Astrocyte (in vitro differentiated cells and primary cell): ENCODE measurements around the gene IL20. TPM values are rescaled to one million over a fixed set of nuclear protein-coding genes. Genes with fewer than 3 reads are reported as not detected.

Experiments
- DNase-seq: peaks from one replicate; pipeline ENCODE4 v3.0.0-alpha.2; 2010; ENCODE audit warnings: low read depth
- FAIRE-seq: peaks from 2 replicates; lab custom pipeline; 2011; peaks lifted over from hg19 to GRCh38; lab: Jason Lieb, UNC
- H2AFZ ChIP-seq: 2 replicates; pipeline ENCODE4 v1.6.0; 2012; ENCODE audit warnings: low read depth, low read length, inconsistent platforms
- H3K27ac ChIP-seq: 2 replicates; pipeline ENCODE4 v1.5.1; 2011; ENCODE audit warnings: low read depth, low read length, inconsistent platforms
- H3K27me3 ChIP-seq: 2 replicates; pipeline ENCODE4 v1.6.0; 2011; ENCODE audit warnings: low read length, inconsistent platforms; ENCODE audit not compliant: insufficient read depth
- H3K36me3 ChIP-seq: 2 replicates; pipeline ENCODE4 v1.5.1; 2011; ENCODE audit warnings: low read length, inconsistent platforms; ENCODE audit not compliant: insufficient read depth
- H3K4me1 ChIP-seq: 2 replicates; pipeline ENCODE4 v1.5.1; 2011; ENCODE audit warnings: low read length, inconsistent platforms; ENCODE audit not compliant: insufficient read depth
- H3K4me2 ChIP-seq: 2 replicates; pipeline ENCODE4 v1.6.0; 2012; ENCODE audit warnings: low read length, inconsistent platforms
- H3K4me3 ChIP-seq: 2 replicates; pipeline ENCODE4 v1.5.1; 2011; ENCODE audit warnings: low read depth, mild to moderate bottlenecking, low read length, inconsistent platforms; ENCODE audit not compliant: insufficient read depth
- H3K79me2 ChIP-seq: 2 replicates; pipeline ENCODE4 v1.6.0; 2012; ENCODE audit warnings: mild to moderate bottlenecking, low read length, inconsistent platforms; ENCODE audit not compliant: insufficient read depth
- H3K9ac ChIP-seq: 2 replicates; pipeline ENCODE4 v1.6.0; 2012; ENCODE audit warnings: mild to moderate bottlenecking, low read length, inconsistent platforms
- H3K9me3 ChIP-seq: 2 replicates; pipeline ENCODE4 v1.5.1; 2012; ENCODE audit warnings: low read depth, mild to moderate bottlenecking, low read length, inconsistent platforms; ENCODE audit not compliant: insufficient read depth
- H4K20me1 ChIP-seq: 2 replicates; pipeline ENCODE4 v1.6.0; 2012; ENCODE audit warnings: low read length, inconsistent platforms; ENCODE audit not compliant: insufficient read depth
- H3K27ac Mint-ChIP-seq: one replicate; pipeline ENCODE4 v1.8.0; 2021; ENCODE audit warnings: mild to moderate bottlenecking, mixed read lengths; ENCODE audit not compliant: unreplicated experiment
- H3K27me3 Mint-ChIP-seq: one replicate; pipeline ENCODE4 v1.8.0; 2021; ENCODE audit warnings: low read depth, mixed read lengths; ENCODE audit not compliant: unreplicated experiment
- H3K36me3 Mint-ChIP-seq: one replicate; pipeline ENCODE4 v1.8.0; 2021; ENCODE audit warnings: low read depth, mixed read lengths; ENCODE audit not compliant: unreplicated experiment
- H3K4me1 Mint-ChIP-seq: one replicate; pipeline ENCODE4 v1.8.0; 2021; ENCODE audit warnings: low read depth, mixed read lengths; ENCODE audit not compliant: unreplicated experiment
- H3K4me3 Mint-ChIP-seq: one replicate; pipeline ENCODE4 v1.8.0; 2021; ENCODE audit warnings: mild to moderate bottlenecking, moderate library complexity, mixed read lengths; ENCODE audit not compliant: unreplicated experiment
- H3K9me3 Mint-ChIP-seq: one replicate; pipeline ENCODE4 v1.8.0; 2021; ENCODE audit warnings: mild to moderate bottlenecking, mixed read lengths; ENCODE audit not compliant: unreplicated experiment
- CTCF ChIP-seq: IDR thresholded peaks from 2 replicates; pipeline ENCODE4 v1.5.1; 2011; ENCODE audit warnings: low read depth, mild to moderate bottlenecking, inconsistent platforms, low read length, moderate library complexity; ENCODE audit not compliant: insufficient read depth
- EZH2 ChIP-seq: IDR thresholded peaks from 2 replicates; pipeline ENCODE4 v1.6.1; 2012; ENCODE audit warnings: mild to moderate bottlenecking, low read length, inconsistent platforms; ENCODE audit not compliant: insufficient read depth
- total RNA-seq: library from RNA; stranded (reverse); gene quantifications from 2 replicates; pipeline ENCODE4 v1.2.1, GENCODE V29; 2021

The IL20 gene
- total RNA-seq, 1 donor from 2014 or later, result not detected

- H3K9ac ChIP-seq, result no peak overlapping the region
- TF ChIP-seq CTCF (no peak), EZH2 (no peak)
- peaks cover 17% of the 10 kb centered on the region for H3K27me3 ChIP-seq
- no peaks in the 10 kb centered on the region for H3K36me3 ChIP-seq
- H3K4me3 Mint-ChIP-seq, result no peak overlapping the region
- no peak overlapping the region for H3K27ac ChIP-seq
- no peak for DNase-seq
- no peak overlapping the region for H2AFZ ChIP-seq
- H3K9me3 Mint-ChIP-seq, result peaks cover 2% of the 10 kb centered on the region
- no peak overlapping the region for H3K27ac Mint-ChIP-seq
- peaks cover 65% of the 10 kb centered on the region for H3K27me3 Mint-ChIP-seq
- no peak overlapping the region for H3K4me2 ChIP-seq
- H3K4me1 ChIP-seq, result no peaks in the 10 kb centered on the region
- H3K36me3 Mint-ChIP-seq, result no peaks in the 10 kb centered on the region
- no peaks in the 10 kb centered on the region for H3K4me1 Mint-ChIP-seq
- H3K79me2 ChIP-seq, result no peaks in the 10 kb centered on the region
- FAIRE-seq, result no peak
- H3K4me3 ChIP-seq, result no peak overlapping the region
- no peaks in the 10 kb centered on the region for H3K9me3 ChIP-seq
- H4K20me1 ChIP-seq, result no peaks in the 10 kb centered on the region
Observed at GRCh38 chr1:206916000-206916709, 50.7 kb downstream of the IL20 start.

- Histone ChIP-seq H3K79me2 (no peaks in the 10 kb centered on the region), H3K27ac (no peak overlapping the region), H3K4me1 (no peaks in the 10 kb centered on the region), H2AFZ (no peak overlapping the region), H3K27me3 (peaks cover 20% of the 10 kb centered on the region), H4K20me1 (no peaks in the 10 kb centered on the region), H3K36me3 (no peaks in the 10 kb centered on the region), H3K9me3 (no peaks in the 10 kb centered on the region), H3K9ac (no peak overlapping the region), H3K4me2 (no peak overlapping the region), H3K4me3 (no peak overlapping the region)
- H3K9me3 Mint-ChIP-seq, result peaks cover 2% of the 10 kb centered on the region
- H3K4me3 Mint-ChIP-seq, result no peak overlapping the region
- DNase-seq, result no peak
- TF ChIP-seq EZH2 (no peak), CTCF (no peak)
- FAIRE-seq, result no peak
- H3K36me3 Mint-ChIP-seq, result no peaks in the 10 kb centered on the region
- no peaks in the 10 kb centered on the region for H3K4me1 Mint-ChIP-seq
- H3K27ac Mint-ChIP-seq, result no peak overlapping the region
- peaks cover 60% of the 10 kb centered on the region for H3K27me3 Mint-ChIP-seq
Observed at GRCh38 chr1:206918076-206918475, 52.7 kb downstream of the IL20 start.

Other genes starting within 250 kb of the IL20 start
- gene DYRK3, start 230.1 kb upstream of the IL20 start, total RNA-seq, result 8.2 and 8.7 TPM in 2 replicates
- gene MAPKAPK2, start 180.7 kb upstream of the IL20 start, total RNA-seq, result 104 and 108 TPM in 2 replicates
- 0.23 TPM in 1 of 2 replicates, not detected in the other for gene IL19, start 94.8 kb upstream of the IL20 start, total RNA-seq
- not detected in 2 replicates for gene IL10, start 93.1 kb upstream of the IL20 start, total RNA-seq
- not detected in 2 replicates for gene IL24, start 31.8 kb downstream of the IL20 start, total RNA-seq
- 0.55 and 0.73 TPM in 2 replicates for gene FCMR, start 56.3 kb downstream of the IL20 start, total RNA-seq
- not detected in 2 replicates for gene PIGR, start 80.8 kb downstream of the IL20 start, total RNA-seq
- gene FCAMR, start 104.8 kb downstream of the IL20 start, total RNA-seq, result not detected in 2 replicates
- 0.14 and 0.86 TPM in 2 replicates for gene C1orf116, start 167.1 kb downstream of the IL20 start, total RNA-seq
- gene YOD1, start 185.6 kb downstream of the IL20 start, total RNA-seq, result 13.4 and 14.8 TPM in 2 replicates
- 6.2 and 6.9 TPM in 2 replicates for gene PFKFB2, start 187.7 kb downstream of the IL20 start, total RNA-seq
- 0.25 and 0.36 TPM in 2 replicates for gene C4BPB, start 223.2 kb downstream of the IL20 start, total RNA-seq
- not detected in 2 replicates for gene C4BPA, start 238.6 kb downstream of the IL20 start, total RNA-seq